Measurements from ENCODE around the gene SNRNP70. TPM values are rescaled to one million over a fixed set of nuclear protein-coding genes. Genes with fewer than 3 reads are reported as not detected.

The SNRNP70 gene
- polyA plus RNA-seq, 1 donor (not counting 4 experiments of a cell fraction or from before 2014, with no cell fraction given) = 149 TPM

GRCh38 chr19:49152119-49152550 is 66.9 kb downstream of the SNRNP70 start:
- H3K36me3 ChIP-seq (ENCODE audit: control insufficient read depth in 2 of 2, extremely low read depth in 1 of 2, insufficient read depth in 2 of 2, low read length in 2 of 2) = no peaks in the 10 kb centered on the region
- DNase-seq (ENCODE audit: low read depth, low spot score) (no peak), FAIRE-seq (no peak)
- peaks cover 22% of the 10 kb centered on the region for H3K4me1 ChIP-seq (ENCODE audit: control insufficient read depth, extremely low read depth, insufficient read depth, low read length)
- H3K27me3 ChIP-seq (ENCODE audit: control insufficient read depth, extremely low read depth, insufficient read depth, low read length) = no peaks in the 10 kb centered on the region
- H3K79me2 ChIP-seq (ENCODE audit: control insufficient read depth, insufficient read depth, low read length) = no peaks in the 10 kb centered on the region
- no peaks in the 10 kb centered on the region for H3K9me1 ChIP-seq (ENCODE audit: control insufficient read depth, extremely low read depth, insufficient read depth, low read length)
- no peak overlapping the region for H3K4me2 ChIP-seq (ENCODE audit: control insufficient read depth, extremely low read depth, insufficient read depth, low read depth, low read length)
- dilution Hi-C loops (cut with MboI; ENCODE audit: extremely low pct_ligation_motif_present, low sequenced_read_pairs) = no loop called here
- no peaks in the 10 kb centered on the region for H3K9me3 ChIP-seq (ENCODE audit: control insufficient read depth, low read depth, low read length)
- H2AFZ ChIP-seq (ENCODE audit: control insufficient read depth, low read length) = no peak overlapping the region
- no peaks in the 10 kb centered on the region for H4K20me1 ChIP-seq (ENCODE audit: control insufficient read depth, extremely low read depth, insufficient read depth, low read length)
- no peak for TF ChIP-seq CTCF (optimal IDR thresholded peaks at IDR 0.05 in 1 of 3, IDR thresholded peaks at IDR 0.05 in 1 of 3, conservative IDR thresholded peaks at IDR 0.05 in 1 of 3; ENCODE audit: extremely low read depth in 1 of 3, insufficient read depth in 2 of 3, low read length in 3 of 3)
- TF ChIP-seq EZH2 (IDR thresholded peaks at IDR 0.05; ENCODE audit: low read length) = no peak
- H3K9ac ChIP-seq (ENCODE audit: control insufficient read depth, extremely low read depth, insufficient read depth, low read length) = no peak overlapping the region
- H3K27ac ChIP-seq (ENCODE audit: control insufficient read depth, insufficient read depth, low read length) = no peak overlapping the region
- H3K4me3 ChIP-seq (ENCODE audit: control insufficient read depth in 2 of 3, extremely low read depth in 1 of 3, insufficient read depth in 2 of 3, low read depth in 1 of 3, low read length in 3 of 3) = no peak overlapping the region

GRCh38 chr19:49153167-49153809 is 68.0 kb downstream of the SNRNP70 start:
- dilution Hi-C loops (cut with MboI; ENCODE audit: extremely low pct_ligation_motif_present, low sequenced_read_pairs) = no loop called here
- Histone ChIP-seq H3K4me3 (ENCODE audit: control insufficient read depth in 2 of 3, extremely low read depth in 1 of 3, insufficient read depth in 2 of 3, low read depth in 1 of 3, low read length in 3 of 3) (no peak overlapping the region), H2AFZ (ENCODE audit: control insufficient read depth, low read length) (no peak overlapping the region), H4K20me1 (ENCODE audit: control insufficient read depth, extremely low read depth, insufficient read depth, low read length) (no peaks in the 10 kb centered on the region), H3K4me2 (ENCODE audit: control insufficient read depth, extremely low read depth, insufficient read depth, low read depth, low read length) (no peak overlapping the region), H3K27me3 (ENCODE audit: control insufficient read depth, extremely low read depth, insufficient read depth, low read length) (no peaks in the 10 kb centered on the region), H3K79me2 (ENCODE audit: control insufficient read depth, insufficient read depth, low read length) (peaks cover 5% of the 10 kb centered on the region), H3K9me1 (ENCODE audit: control insufficient read depth, extremely low read depth, insufficient read depth, low read length) (no peaks in the 10 kb centered on the region), H3K9ac (ENCODE audit: control insufficient read depth, extremely low read depth, insufficient read depth, low read length) (no peak overlapping the region), H3K9me3 (ENCODE audit: control insufficient read depth, low read depth, low read length) (no peaks in the 10 kb centered on the region), H3K27ac (ENCODE audit: control insufficient read depth, insufficient read depth, low read length) (no peak overlapping the region), H3K36me3 (ENCODE audit: control insufficient read depth in 2 of 2, extremely low read depth in 1 of 2, insufficient read depth in 2 of 2, low read length in 2 of 2) (no peaks in the 10 kb centered on the region), H3K4me1 (ENCODE audit: control insufficient read depth, extremely low read depth, insufficient read depth, low read length) (peaks cover 23% of the 10 kb centered on the region)
- TF ChIP-seq EZH2 (IDR thresholded peaks at IDR 0.05; ENCODE audit: low read length) (no peak), CTCF (optimal IDR thresholded peaks at IDR 0.05 in 1 of 3, IDR thresholded peaks at IDR 0.05 in 1 of 3, conservative IDR thresholded peaks at IDR 0.05 in 1 of 3; ENCODE audit: extremely low read depth in 1 of 3, insufficient read depth in 2 of 3, low read length in 3 of 3) (no peak)
- FAIRE-seq (no peak), DNase-seq (ENCODE audit: low read depth, low spot score) (no peak)

Measured in keratinocyte (primary cell).